Measurements from ENCODE around the gene GTPBP6. TPM values are rescaled to one million over a fixed set of nuclear protein-coding genes. Genes with fewer than 3 reads are reported as not detected.

Gene GTPBP6
- total RNA-seq, 2 donors from 2014 or later = 32.6 to 33.5 TPM

DNA sequence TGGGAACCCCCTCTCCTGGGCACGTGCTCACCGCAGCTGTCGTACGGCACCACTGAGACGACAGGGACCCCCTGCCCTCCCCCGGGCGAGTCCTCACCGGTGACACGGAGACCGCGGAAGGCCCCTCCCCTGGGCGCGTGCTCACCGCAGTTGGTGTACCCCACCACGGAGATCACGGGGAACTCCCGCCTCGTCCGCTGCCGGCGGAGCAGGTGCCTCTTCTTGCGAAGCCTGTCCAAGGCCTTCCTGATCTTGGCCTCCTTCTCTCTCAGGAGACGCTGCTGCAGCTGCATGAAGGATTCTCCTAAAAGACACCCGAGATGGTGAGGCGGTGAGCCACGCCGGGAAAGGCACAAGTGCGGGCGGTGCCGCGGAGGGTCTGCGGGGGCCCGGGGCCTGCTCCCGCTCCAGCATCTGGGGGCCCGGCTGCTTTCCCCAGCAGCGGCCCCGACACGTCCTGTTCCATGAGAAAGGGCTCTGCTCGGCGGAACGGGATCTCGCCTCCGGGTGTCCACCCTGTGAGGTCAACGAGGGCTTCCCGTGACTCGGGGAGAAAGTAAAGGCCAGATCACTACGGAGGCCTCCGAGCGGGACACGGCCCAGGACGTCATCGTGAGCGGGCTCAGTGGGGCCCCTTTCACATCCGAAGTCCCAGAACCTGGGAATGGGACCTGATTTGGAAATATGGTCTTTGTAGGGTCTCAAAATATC lies 5.8 kb downstream of the GTPBP6 start:
- no peaks in the 10 kb centered on the region for H3K27me3 ChIP-seq (replicated peaks; ENCODE audit: insufficient read depth)
- ATAC-seq (ENCODE audit: insufficient number of reproducible peaks, low FRiP score, low read depth) = no peak
- no peaks in the 10 kb centered on the region for H3K4me1 ChIP-seq (ENCODE audit: control insufficient read depth in 1 of 2, low read depth in 2 of 2)
- H3K27ac ChIP-seq = no peak overlapping the region
- H3K36me3 ChIP-seq = peaks cover 52% of the 10 kb centered on the region
- TF ChIP-seq, protein P1, sequence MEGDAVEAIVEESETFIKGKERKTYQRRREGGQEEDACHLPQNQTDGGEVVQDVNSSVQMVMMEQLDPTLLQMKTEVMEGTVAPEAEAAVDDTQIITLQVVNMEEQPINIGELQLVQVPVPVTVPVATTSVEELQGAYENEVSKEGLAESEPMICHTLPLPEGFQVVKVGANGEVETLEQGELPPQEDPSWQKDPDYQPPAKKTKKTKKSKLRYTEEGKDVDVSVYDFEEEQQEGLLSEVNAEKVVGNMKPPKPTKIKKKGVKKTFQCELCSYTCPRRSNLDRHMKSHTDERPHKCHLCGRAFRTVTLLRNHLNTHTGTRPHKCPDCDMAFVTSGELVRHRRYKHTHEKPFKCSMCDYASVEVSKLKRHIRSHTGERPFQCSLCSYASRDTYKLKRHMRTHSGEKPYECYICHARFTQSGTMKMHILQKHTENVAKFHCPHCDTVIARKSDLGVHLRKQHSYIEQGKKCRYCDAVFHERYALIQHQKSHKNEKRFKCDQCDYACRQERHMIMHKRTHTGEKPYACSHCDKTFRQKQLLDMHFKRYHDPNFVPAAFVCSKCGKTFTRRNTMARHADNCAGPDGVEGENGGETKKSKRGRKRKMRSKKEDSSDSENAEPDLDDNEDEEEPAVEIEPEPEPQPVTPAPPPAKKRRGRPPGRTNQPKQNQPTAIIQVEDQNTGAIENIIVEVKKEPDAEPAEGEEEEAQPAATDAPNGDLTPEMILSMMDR (IDR thresholded peaks at IDR 0.05) = no peak
- no peak overlapping the region for H3K4me3 ChIP-seq
- H3K9me3 ChIP-seq = no peaks in the 10 kb centered on the region
- no peak for DNase-seq (ENCODE audit: low spot score)

- H3K9me3 ChIP-seq = no peaks in the 10 kb centered on the region
- ATAC-seq (ENCODE audit: insufficient number of reproducible peaks, low FRiP score, low read depth) = no peak
These were observed 7.2 kb downstream of the GTPBP6 start for GRCh38 chrX:311156-312129.

GRCh38 chrX:310621-311155 lies 7.9 kb downstream of the GTPBP6 start:
- H3K4me3 ChIP-seq = no peak overlapping the region
- no peak overlapping the region for H3K27ac ChIP-seq
- DNase-seq (ENCODE audit: low spot score) (no peak), ATAC-seq (ENCODE audit: insufficient number of reproducible peaks, low FRiP score, low read depth) (no peak)
- no peaks in the 10 kb centered on the region for H3K9me3 ChIP-seq
- no peaks in the 10 kb centered on the region for H3K4me1 ChIP-seq (ENCODE audit: control insufficient read depth in 1 of 2, low read depth in 2 of 2)
- TF ChIP-seq, protein P1 (IDR thresholded peaks at IDR 0.05) = no peak
- H3K36me3 ChIP-seq = peaks cover 65% of the 10 kb centered on the region
- H3K27me3 ChIP-seq (replicated peaks; ENCODE audit: insufficient read depth) = no peaks in the 10 kb centered on the region

More at GRCh38 chrX:311156-312129, 7.2 kb downstream of the GTPBP6 start:
- H3K4me1 ChIP-seq (ENCODE audit: control insufficient read depth in 1 of 2, low read depth in 2 of 2) = no peaks in the 10 kb centered on the region
- no peak for DNase-seq (ENCODE audit: low spot score)
- H3K4me3 ChIP-seq = no peak overlapping the region
- H3K27me3 ChIP-seq (replicated peaks; ENCODE audit: insufficient read depth) = no peaks in the 10 kb centered on the region
- peaks cover 61% of the 10 kb centered on the region for H3K36me3 ChIP-seq
- no peak overlapping the region for H3K27ac ChIP-seq
- TF ChIP-seq, protein P1 (IDR thresholded peaks at IDR 0.05) = no peak

- DNase-seq (ENCODE audit: low spot score) (no peak), ATAC-seq (ENCODE audit: insufficient number of reproducible peaks, low FRiP score, low read depth) (no peak)
- Histone ChIP-seq H3K4me3 (no peak overlapping the region), H3K27ac (no peak overlapping the region), H3K9me3 (no peaks in the 10 kb centered on the region), H3K4me1 (ENCODE audit: control insufficient read depth in 1 of 2, low read depth in 2 of 2) (no peaks in the 10 kb centered on the region), H3K36me3 (peaks cover 67% of the 10 kb centered on the region), H3K27me3 (replicated peaks; ENCODE audit: insufficient read depth) (no peaks in the 10 kb centered on the region)
- TF ChIP-seq, protein P1 (IDR thresholded peaks at IDR 0.05) = no peak
These were observed 9.6 kb downstream of the GTPBP6 start for GRCh38 chrX:308821-309520.

All from thoracic aorta (tissue), 2 donors.